Activated CD8-positive, alpha-beta memory T cell treated with anti-CD3 and anti-CD28 coated beads, Interleukin-2, amount 50 U/mL, for 48 hours (primary cell): ENCODE data around the gene IRF4.

Experiments
- DNase-seq: peaks from one replicate; pipeline ENCODE4 v3.0.0-alpha.2; 2020

Gene IRF4

GRCh38 chr6:353642-354614 is 37.6 kb upstream of the IRF4 start:
- no peak for DNase-seq

- DNase-seq, result no peak
These were observed 36.8 kb upstream of the IRF4 start for GRCh38 chr6:354631-355280.

GRCh38 chr6:355373-356208 is 36.0 kb upstream of the IRF4 start:
- no peak for DNase-seq

GRCh38 chr6:356828-357251 is 34.7 kb upstream of the IRF4 start:
- DNase-seq, result no peak

GRCh38 chr6:357261-357790 is 34.2 kb upstream of the IRF4 start:
- DNase-seq, result no peak

- DNase-seq, result no peak
These were observed 33.7 kb upstream of the IRF4 start for GRCh38 chr6:357791-358341.

GRCh38 chr6:358432-358831 is 33.1 kb upstream of the IRF4 start:
- no peak for DNase-seq

GRCh38 chr6:358847-359246 is 32.7 kb upstream of the IRF4 start:
- no peak for DNase-seq

GRCh38 chr6:359261-360035 is 32.1 kb upstream of the IRF4 start:
- DNase-seq, result no peak

GRCh38 chr6:360349-360748 is 31.2 kb upstream of the IRF4 start:
- no peak for DNase-seq

GRCh38 chr6:360764-361373 is 30.7 kb upstream of the IRF4 start:
- DNase-seq, result no peak

GRCh38 chr6:361411-362132 is 30.0 kb upstream of the IRF4 start:
- DNase-seq, result no peak

- no peak for DNase-seq
These were observed 29.2 kb upstream of the IRF4 start for GRCh38 chr6:362231-362923.

GRCh38 chr6:362924-363249 is 28.7 kb upstream of the IRF4 start:
- no peak for DNase-seq

GRCh38 chr6:363291-363690 is 28.3 kb upstream of the IRF4 start:
- no peak for DNase-seq

- DNase-seq, result no peak
These were observed 27.6 kb upstream of the IRF4 start for GRCh38 chr6:363909-364308.

GRCh38 chr6:364609-365540 is 26.7 kb upstream of the IRF4 start:
- DNase-seq, result no peak

- DNase-seq, result no peak
These were observed 25.7 kb upstream of the IRF4 start for GRCh38 chr6:365835-366234.
